Right atrium auricular region (tissue), 2 donors: Measurements from ENCODE around the gene SLC2A13. TPM values are rescaled to one million over a fixed set of nuclear protein-coding genes. Genes with fewer than 3 reads are reported as not detected.

Experiments
- DNase-seq: peaks from one replicate; pipeline ENCODE4 v3.0.0-alpha.2; 2019; ENCODE audit warnings: low spot score
- H3K27ac ChIP-seq, 2 donors: fragments of 200-600 bp; sonication (generic); 1 replicate in 1 of 2; 2 replicates in 1 of 2; pipeline ENCODE4 v1.5.1; 2016 to 2019
- H3K27me3 ChIP-seq, 2 donors: fragments of 200-600 bp; sonication (generic); one replicate each; pipeline versions ENCODE4 v1.5.1 to v1.6.0; 2017 to 2019
- H3K36me3 ChIP-seq: fragments of 200-600 bp; sonication (generic); one replicate; pipeline ENCODE4 v1.5.1; 2016
- H3K4me1 ChIP-seq, 2 donors: fragments of 200-600 bp; sonication (generic); one replicate each; pipeline versions ENCODE4 v1.5.1 to v1.6.0; 2017 to 2019
- H3K4me3 ChIP-seq, 2 donors: fragments of 200-600 bp; sonication (generic); 1 replicate in 1 of 2; 2 replicates in 1 of 2; pipeline ENCODE4 v1.5.1; 2017 to 2019; ENCODE audit warnings: mild to moderate bottlenecking in 1 of 2, moderate library complexity in 1 of 2
- H3K9me3 ChIP-seq, 2 donors: fragments of 200-600 bp; sonication (generic); one replicate each; pipeline ENCODE4 v1.5.1; 2019
- CTCF ChIP-seq, 2 donors: fragments of 200-600 bp; sonication (generic); IDR thresholded peaks; one replicate each; pipeline ENCODE4 v1.5.1; 2019; ENCODE audit warnings: antibody characterized with exemption in 2 of 2
- total RNA-seq, 2 donors: library from RNA; depleted of rRNA; stranded (reverse); fragments of >200 nt; gene quantifications; one replicate each; pipeline ENCODE4 v1.1.0, GENCODE V29; 2016

Gene SLC2A13
- total RNA-seq, 2 donors from 2014 or later = 8.8 to 14.6 TPM

DNA sequence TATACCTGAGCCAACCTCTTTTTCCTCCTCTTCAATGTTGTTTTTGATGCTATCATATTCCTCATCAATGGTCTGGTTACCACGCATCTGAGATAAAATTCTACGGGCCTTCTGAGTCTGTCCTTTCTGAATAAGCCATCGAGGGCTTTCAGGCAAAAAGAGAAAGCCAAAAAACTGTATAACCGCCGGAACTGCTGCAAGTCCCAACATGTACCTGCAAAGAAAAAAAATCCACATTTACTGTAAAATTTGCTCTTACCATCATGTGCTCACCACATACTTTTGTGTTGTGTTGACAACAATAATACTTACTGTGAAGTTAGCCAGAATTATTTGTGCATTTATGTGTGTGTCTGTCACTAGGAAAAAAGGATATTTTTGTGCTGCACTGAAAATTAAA lies 77.6 kb downstream of the SLC2A13 start:
- H3K27ac ChIP-seq = no peak overlapping the region
- no peak for TF ChIP-seq CTCF (IDR thresholded peaks at IDR 0.05)
- no peaks in the 10 kb centered on the region for H3K36me3 ChIP-seq
- peaks cover 0 to 4% of the 10 kb centered on the region in 2 donors for H3K4me1 ChIP-seq
- H3K27me3 ChIP-seq = no peaks in the 10 kb centered on the region
- DNase-seq = no peak
- no peaks in the 10 kb centered on the region for H3K9me3 ChIP-seq
- H3K4me3 ChIP-seq = no peak overlapping the region

DNA sequence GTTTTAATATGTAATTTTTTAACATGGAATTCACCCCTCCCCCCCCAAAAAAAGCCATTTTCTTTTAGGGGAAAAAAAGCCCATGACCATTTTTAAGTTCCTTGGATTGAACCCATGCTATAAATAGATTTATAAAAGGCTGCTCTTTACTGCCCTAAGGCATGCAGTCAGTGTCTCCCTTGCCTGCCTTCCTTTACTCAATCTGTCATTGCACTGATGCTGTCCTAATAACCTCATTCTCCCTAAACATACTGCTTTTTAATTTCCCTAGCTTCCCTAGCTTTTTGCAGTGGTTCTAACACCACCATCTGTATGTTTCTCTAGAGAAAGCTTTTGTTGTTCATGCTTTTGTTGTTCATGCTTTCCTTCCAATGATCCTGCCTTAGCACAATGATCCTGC lies 83.0 kb downstream of the SLC2A13 start:
- Histone ChIP-seq H3K4me3 (no peak overlapping the region), H3K36me3 (no peaks in the 10 kb centered on the region), H3K4me1 (no peaks in the 10 kb centered on the region), H3K27me3 (no peaks in the 10 kb centered on the region), H3K27ac (no peak overlapping the region), H3K9me3 (no peaks in the 10 kb centered on the region)
- no peak for DNase-seq
- TF ChIP-seq CTCF (IDR thresholded peaks at IDR 0.05) = no peak

DNA sequence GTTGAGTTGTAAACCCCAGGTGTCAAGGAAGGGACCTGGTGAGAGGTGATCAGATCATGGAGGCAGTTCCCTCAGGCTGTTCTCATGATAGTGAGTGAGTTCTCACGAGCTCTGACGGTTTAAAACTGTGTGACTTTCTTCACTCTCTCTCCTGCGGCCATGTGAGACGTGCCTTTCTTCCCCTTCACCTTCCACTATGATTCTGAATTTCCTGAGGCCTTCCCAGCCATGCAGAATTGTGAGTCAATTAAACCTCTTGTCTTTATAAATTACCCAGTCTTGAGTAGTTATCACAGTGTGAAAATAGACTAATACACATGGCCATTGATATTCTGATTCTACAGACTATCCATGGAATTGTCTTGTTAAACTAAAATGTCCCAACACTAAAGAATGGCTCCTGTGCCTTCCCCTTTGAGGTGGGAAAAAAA lies 85.6 kb downstream of the SLC2A13 start:
- DNase-seq = no peak
- no peaks in the 10 kb centered on the region for H3K36me3 ChIP-seq
- peaks cover 0 to 8% of the 10 kb centered on the region in 2 donors for H3K4me1 ChIP-seq
- no peak overlapping the region for H3K4me3 ChIP-seq
- H3K27me3 ChIP-seq = no peaks in the 10 kb centered on the region
- H3K27ac ChIP-seq = no peak overlapping the region
- no peak for TF ChIP-seq CTCF (IDR thresholded peaks at IDR 0.05)
- no peaks in the 10 kb centered on the region for H3K9me3 ChIP-seq

- no peak overlapping the region for H3K4me3 ChIP-seq
- no peak for TF ChIP-seq CTCF (IDR thresholded peaks at IDR 0.05)
- peaks cover 0 to 15% of the 10 kb centered on the region in 2 donors for H3K4me1 ChIP-seq
- H3K27ac ChIP-seq = no peak overlapping the region
- H3K27me3 ChIP-seq = no peaks in the 10 kb centered on the region
- DNase-seq = no peak
- H3K36me3 ChIP-seq = no peaks in the 10 kb centered on the region
- no peaks in the 10 kb centered on the region for H3K9me3 ChIP-seq
These were observed 88.4 kb downstream of the SLC2A13 start for GRCh38 chr12:40017488-40017887.

DNA sequence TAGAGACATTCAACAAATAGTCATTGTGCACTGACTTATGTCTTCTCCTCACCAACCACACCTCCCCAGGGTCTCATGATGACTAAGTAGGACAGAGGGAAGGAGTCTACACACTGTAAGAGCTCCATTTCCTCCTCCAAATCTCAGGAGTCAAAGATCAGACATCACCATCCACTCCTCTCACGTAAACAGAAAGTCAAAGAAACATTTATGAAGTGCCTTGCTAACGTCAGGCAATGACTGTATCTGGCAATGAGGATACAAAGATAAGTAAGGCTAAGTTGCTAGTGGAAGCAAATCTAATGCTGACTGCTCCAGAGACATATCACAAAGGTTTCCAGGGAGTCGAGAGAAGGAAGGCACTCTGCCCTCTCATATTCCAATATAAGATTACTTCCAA lies 88.9 kb downstream of the SLC2A13 start:
- H3K27me3 ChIP-seq = no peaks in the 10 kb centered on the region
- no peak overlapping the region for H3K4me3 ChIP-seq
- no peak for TF ChIP-seq CTCF (IDR thresholded peaks at IDR 0.05)
- DNase-seq = no peak
- H3K27ac ChIP-seq = no peak overlapping the region
- H3K36me3 ChIP-seq = no peaks in the 10 kb centered on the region
- H3K4me1 ChIP-seq = peaks cover 0 to 20% of the 10 kb centered on the region in 2 donors
- no peaks in the 10 kb centered on the region for H3K9me3 ChIP-seq

GRCh38 chr12:40015881-40016280 lies 90.0 kb downstream of the SLC2A13 start:
- peaks cover 0 to 26% of the 10 kb centered on the region in 2 donors for H3K4me1 ChIP-seq
- H3K9me3 ChIP-seq = no peaks in the 10 kb centered on the region
- no peak overlapping the region for H3K27ac ChIP-seq
- no peaks in the 10 kb centered on the region for H3K27me3 ChIP-seq
- H3K4me3 ChIP-seq = no peak overlapping the region
- no peak for DNase-seq
- H3K36me3 ChIP-seq = no peaks in the 10 kb centered on the region
- TF ChIP-seq CTCF (IDR thresholded peaks at IDR 0.05) = no peak
